SHP77 (cell line): ENCODE data around the gene MGAT5.
"Not testable (repeated sequence)": the region's sequence is repeated elsewhere in the genome, so short reads cannot be mapped to it uniquely, and the experiment has no call there.

Experiments
- DNase-seq, 2 experiments: peaks; one replicate each; lab custom pipeline; 2025; lab: John Stamatoyannopoulos, UW

The MGAT5 gene

DNA sequence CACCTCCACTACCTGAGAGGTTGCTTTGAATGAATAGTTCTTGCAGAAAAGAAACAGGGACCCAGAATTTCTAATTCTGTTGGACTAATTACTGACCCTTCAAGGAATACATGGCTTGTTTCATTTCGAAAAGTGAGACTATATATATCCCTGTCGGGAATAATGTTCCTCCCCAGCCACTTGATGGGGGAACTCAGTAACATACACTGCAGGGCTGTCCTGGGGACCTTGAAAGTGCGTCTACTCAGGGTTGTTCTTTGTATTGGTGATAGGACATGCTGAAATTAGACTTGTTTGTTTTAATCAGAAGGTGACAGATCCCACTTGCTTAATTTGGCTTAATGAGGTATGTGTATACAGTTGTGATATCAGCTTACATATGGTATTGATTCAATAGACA, 25.5 kb downstream of the MGAT5 start:
- no peak for DNase-seq

DNA sequence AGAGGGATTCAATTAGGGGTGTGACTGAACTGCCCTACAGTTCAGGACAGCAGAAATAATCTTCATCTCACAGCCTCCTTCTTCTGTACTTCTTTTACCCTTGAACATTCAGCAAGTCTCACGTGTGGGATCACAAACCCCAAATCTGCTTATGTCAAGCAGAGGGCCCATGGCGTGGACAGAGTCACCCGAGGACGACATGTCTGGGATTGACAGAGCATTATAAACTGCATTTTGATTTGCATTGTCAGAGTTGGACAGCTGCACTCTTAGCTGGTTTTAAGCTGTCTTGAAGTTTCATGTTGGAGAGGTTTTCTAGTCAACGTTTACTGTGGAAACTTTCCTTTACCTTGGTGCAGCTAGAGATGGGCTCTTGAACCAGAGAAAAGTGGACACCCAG, 26.4 kb downstream of the MGAT5 start:
- no peak for DNase-seq

DNA sequence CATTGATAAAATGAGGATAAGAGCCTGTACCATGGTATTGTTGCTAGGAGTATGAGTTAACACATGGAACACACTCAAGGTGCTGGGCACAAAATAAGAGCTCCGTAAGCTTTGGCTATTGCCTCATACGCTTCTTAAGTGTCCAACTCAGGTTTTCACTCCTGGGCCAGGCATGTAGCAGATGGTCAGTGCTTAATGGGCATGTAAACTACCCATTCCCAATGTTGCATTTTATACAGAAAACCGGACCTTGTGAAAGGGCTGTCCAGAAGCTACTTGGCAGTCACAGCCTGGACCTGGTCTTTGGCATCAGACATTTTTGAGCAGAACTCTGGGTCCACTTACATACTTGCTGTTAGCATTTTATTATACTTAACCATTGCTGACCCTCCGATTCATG, 26.9 kb downstream of the MGAT5 start:
- DNase-seq: no peak

DNA sequence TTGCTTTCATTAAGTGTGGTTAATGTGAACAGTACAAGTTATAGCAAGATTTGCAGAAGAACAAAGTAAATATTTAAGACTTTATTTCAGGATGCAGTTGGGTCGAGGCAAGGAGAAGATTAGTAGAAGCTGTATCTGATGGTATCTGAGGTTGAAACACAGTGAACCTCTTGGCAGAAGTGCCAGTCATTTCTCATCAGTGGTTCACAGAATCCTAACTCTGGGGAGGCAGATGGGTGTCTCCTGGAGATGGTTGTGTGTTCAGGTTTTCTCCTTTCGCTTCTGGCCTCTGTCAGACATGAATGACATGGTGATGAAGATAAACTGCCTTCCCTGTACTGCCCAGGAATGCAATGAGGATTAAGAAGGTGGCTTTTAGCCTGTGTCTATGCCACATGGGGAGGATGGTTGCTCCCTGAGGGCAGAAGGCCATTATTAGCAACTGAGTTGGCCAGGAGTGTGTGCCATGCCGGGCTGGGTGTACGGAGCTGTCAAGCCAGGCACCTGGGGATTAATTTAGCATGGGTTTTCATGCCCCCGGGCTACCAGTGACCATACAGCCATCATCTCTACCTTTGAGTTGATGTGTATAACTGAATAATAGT, 28.0 kb downstream of the MGAT5 start:
- DNase-seq: no peak

DNA sequence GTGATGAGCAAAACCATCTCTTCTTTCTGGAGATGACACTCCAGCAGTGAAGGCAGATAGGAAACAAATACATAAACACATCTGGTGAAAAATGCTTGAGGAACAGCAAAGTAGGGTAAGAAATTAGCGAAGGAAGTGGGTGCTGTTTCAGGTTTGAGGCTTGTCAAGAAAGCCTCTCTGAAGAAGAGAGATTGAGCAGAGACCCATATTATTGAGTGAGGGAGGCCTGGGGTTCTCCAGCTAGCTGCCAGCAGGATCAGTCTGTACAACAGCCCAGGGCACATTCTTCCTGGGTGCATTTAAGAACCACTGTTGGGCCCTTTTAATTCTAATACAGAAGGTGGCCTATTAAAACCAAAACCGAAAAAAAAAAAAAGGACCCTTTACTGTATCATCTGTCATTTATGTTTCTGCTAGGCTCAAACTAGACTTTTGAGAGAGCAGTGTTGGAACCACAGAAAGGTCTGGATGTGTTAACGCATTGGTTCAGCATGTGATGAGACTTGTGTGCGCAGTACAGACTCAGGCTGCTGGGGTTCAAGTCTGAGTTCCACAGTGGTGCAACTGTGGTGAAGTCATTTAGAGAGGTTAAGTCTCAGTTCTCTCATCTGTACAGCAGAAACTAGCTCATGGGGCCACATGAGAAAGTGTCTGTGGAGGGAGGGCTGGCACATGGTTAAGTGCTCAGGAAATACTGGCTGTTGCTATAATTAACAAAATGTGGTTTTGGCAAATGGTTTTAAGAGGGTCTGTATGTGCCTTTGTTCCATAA, 28.9 kb downstream of the MGAT5 start:
- DNase-seq: no peak

DNA sequence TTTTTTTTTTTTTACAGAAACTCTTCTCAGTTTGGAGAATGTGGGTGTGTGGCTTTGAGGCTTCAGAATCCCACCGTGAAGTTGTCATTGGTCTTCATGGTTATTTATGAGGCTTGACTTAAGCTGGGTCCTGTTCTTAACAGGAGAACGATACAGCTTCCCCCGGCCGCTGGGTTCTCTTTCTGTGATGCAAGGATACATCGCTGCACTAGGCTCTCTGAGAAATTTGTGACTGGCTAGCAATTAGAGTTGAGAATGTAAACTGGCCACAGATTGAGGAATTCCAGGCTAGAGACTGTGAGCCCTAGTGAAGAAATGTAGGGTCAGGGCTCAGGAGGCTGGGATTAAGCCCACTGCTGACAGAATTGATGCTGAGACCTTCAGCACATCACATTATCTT, 29.8 kb downstream of the MGAT5 start:
- no peak for DNase-seq

DNA sequence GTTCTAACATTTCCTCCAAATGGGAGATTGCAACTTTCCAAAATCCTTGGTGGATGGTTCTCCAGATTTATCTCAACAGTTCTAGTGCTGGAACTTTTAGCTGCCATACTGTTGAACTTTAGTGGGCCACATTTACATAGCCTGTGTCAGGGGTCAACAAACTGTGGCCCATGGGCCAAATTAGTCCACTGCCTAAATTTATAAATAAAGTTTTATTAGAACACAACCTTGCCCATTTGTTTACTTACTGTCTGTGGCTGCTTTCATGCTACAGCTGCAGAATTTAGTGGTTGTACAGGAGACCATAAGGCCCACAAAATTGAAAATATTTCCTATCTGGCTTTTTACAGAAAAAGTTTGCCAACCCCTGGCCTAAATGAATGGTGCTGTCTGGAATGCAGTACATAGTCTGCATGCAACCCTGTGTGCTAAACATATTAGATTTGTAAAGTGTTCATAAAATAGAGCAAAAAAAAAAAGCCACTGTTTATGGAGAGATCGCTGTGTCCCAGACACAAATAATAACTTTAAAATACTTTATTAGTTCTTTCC, 30.3 kb downstream of the MGAT5 start:
- no peak for DNase-seq

DNA sequence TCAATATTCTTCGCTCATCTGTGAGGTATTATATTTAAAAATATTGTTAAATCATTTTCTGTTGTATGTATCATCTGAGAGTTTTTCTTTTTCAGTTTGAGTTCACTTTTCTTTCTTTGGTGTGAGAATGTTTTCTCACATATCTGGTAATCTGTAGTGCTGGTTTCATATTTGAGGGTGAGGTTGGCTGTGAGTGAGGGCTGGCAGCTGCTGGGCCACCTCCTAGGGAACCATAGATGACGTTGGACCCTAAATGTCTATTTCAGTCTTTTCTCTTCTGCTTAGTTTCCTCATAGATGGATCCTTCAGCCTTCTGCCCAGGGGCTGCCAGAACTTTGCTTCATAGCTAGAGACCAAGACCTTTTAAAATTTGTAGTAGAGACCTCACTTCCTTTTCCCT, 33.5 kb downstream of the MGAT5 start:
- DNase-seq: no peak

DNA sequence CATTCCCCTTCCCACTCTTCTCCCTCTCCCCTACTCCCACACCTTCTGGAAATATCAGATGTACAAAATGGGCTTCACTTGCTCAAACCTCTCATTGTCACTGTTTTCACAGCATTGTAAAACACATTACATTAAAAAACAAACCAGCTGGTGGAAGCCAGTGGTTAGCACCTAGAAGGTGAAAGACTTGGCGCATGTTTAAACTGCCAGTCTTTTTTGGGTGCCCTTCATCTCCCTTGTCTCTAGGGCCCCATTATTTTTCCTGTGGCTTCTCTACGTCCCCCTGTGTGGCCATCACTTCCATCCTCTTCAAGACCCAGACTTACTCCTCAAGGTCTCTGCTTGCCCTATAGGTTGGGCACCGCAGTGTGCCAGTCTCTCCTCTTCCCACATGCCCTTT, 34.9 kb downstream of the MGAT5 start:
- DNase-seq: no peak

DNA sequence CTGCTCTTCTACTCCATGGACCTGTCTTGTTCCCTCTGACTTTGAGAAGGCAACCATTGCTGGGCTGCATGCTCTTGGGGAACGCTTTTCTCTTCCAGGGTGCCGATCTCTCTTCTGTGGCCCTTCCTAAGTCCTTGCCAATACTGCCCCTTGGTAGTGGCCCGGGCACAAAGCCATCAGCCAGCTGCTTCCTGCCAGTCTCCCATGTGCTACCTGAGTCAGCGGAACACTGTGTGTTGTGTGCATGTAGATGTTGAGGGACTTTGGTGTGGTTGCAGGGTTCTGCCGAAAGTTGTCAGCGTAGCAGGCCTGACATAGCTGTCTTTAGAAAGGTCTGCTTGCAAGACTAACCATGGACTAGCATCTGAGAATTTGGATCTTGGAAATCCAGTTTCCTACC, 35.4 kb downstream of the MGAT5 start:
- DNase-seq: no peak

DNA sequence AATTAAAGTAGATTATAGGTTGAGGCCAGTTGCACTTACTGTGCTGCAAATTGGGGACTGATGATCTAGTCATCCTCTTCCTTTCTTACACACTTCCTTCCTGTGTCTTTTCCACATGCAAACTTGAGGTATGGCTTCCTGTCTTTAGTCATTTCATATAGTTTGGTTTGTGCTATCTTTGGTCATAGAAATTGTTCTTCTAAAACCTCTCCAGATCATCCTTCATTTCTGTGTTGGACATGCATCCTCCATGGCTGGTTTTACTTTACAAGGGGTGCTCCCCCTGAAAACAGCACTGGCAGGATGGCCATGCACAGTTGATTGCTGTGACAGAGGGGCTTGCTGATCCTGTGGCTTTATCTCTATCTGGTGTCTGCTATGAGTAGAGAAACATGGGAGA, 36.5 kb downstream of the MGAT5 start:
- DNase-seq: no peak

DNA sequence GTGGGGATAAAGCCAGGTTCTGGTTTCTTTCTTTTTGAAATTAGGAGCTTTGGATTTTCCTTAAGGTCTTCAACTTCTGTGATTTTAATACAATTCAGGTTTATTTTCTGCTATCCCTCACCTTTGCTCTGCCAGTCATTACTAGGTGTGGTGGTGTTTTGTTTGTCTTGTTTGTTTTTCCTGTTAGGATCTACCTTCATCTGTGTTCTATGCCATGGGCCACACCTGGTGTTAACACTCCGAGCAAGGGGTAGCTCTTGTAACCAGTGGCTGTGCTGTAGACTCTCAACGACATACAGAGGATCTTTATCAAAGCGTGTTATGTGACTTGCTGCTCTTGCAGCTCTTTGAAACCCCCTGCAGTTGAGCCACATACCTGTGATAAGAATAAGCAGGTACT, 38.6 kb downstream of the MGAT5 start:
- no peak for DNase-seq

DNA sequence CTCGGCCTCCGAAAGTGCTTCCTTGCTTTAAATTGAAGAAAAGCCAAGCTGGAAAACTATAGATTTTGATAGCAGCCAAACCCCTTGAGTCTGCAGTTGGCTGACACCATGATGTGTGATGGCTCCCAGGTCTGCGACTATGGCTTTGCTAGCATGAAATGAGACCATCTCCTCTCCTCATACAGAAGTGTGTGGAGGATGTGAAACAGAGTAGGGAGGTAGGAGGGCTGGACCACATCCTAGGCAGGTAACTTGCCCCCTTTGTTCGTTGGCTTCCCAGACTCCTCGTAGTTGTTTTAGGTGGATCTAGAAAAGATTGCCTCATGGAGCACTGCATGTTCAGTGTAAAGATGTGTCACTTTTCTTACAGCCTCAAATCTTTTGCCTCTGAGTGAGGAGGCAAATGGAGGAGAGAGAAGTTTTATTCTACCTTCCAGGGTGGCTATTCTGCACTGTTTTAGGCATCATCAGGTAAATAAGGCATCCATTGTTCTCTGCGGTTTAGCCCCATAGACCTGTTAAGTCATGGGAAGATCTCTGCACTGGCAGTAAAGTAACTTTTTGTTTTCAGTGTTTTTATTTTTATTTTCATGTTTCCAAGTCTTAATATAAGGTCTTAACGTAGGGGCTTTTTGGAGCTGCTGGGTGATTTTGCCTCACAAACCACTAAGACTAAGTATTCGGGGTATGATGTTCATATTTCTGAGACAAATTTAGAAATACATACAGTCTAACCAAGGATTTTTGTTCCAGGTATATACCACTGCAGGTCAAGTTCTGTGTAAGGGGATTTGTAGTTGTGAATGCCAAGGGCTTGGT, 40.1 kb downstream of the MGAT5 start:
- DNase-seq: no peak

DNA sequence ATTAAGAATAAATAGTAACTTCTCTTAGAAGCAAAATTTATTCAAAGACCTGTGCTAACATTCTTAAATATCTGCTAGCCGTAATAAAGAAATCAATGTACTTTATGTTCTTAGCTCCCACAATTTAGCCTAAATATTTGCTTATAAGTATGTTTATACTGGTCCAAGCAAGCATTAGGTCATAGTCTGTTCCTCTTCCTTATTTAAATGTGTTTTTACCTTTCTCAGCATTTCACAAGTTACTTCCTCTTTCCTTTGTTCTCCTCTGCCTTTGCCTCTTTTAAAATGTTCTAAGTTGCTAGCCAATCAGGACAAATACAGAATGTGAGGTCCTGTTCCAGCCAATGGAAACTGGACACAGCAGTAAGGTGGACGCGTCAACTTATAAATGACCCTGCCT, 40.7 kb downstream of the MGAT5 start:
- DNase-seq: not testable (repeated sequence)

DNA sequence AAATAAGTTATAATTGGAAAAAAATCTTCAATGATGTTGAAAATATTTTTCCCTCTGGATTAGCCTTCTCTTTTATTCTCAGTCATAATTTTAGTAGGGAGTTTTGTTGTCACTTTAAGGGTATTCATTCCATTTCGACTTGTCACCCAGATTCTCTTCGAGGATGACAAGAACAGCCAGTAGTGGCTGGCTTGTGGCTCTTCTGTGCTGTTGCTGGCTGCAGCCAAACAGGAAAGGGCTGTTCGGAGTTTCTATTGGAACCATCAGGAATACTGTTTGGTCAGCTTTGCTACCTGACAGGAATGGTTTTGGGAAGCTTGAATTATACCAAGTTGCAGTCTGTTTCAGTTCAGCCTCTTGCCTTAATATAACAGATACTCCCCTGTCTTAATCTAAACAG, 41.6 kb downstream of the MGAT5 start:
- no peak for DNase-seq

DNA sequence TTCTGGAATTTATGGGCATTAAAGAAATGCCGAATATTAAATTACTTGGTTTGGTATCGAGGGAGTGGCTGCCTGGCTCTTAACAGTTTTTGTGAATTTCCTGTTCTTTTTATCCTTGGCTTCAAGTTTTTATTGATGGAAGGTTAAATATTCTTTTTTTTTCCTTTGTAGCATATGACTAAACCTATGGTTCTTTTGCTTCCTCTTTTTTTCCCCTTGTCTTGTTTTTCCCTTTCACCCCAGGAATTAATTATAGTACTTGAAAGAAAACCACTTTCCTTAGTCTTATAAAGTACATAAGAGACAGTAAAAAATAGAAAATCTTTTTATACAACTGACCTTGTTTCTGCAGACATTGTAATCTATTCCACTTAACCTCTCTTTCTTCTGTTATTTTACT, 42.4 kb downstream of the MGAT5 start:
- DNase-seq: no peak

DNA sequence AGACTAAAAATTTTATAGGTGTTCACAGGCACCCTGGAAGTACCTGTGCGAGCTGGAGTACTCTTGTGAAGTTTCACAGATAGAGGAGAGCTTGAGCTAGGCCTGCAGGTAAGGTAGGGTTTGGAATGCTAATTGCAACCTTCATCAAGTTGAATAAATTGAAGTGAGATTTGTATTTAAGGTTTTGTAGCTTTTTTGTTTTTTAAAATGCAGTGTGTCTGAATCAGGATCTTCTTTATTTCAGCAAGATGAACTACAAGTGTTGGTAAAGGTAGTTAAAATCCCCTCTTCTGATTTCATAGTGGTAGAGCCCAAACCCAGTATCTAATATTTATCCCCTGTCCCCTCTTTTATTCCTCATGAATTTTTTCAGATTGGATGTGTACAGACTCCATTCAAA, 45.5 kb downstream of the MGAT5 start:
- no peak for DNase-seq

DNA sequence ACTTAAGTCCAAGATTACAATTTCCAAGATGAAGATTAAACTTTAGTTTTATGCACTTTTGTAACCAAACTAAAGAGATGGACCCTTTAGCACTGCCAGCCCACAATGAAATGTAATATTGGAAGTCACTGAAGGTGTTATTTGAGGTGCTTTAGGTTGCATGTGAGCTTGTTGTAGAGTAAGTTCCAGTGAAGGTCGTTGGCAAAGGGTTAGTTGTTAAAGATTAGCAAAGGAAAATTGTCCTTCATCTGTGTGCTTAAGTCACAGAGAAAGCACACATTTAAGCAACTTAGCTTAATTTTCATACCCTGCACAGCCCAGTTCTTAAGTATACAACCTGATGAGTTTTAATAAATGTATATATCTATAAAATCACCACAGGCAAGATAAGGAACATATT, 46.7 kb downstream of the MGAT5 start:
- DNase-seq: no peak

DNA sequence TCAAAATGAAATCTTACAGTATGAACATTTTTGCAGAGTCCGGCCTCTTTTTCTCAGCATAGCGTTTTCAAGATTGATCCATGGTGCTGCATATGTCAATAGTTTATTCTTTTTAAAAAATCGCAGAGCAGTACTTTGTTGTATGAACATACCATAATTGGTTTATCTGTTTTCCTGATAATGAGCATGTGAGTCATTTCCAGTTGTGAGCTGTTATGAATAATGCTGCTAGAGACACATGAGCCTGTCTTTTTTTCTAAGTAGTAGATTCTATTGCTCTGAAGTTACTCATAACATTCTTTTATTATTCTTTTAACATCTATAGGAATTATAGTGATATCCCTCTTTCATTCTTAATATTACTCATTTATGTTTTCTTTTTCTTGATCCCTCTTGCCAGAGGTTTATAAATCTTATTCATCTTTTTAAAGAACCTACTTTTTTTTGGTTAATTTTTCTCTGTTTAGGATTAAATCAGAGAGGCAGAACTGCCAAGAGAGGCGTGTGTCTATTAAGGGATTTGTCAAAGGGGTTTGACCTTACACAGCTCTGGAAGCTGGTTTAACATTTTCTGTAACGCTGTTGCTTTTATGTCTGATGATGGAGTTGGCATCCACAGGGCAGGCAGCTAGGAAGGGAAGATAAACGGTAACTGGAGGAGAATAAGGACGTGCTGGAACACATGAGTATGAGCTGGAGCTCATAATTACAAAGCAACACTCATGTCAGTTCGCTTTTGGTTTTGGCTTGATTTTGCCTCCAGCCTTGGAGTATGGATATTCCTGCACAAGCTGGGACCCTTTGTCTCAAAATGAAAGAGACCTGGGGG, 47.4 kb downstream of the MGAT5 start:
- no peak for DNase-seq

DNA sequence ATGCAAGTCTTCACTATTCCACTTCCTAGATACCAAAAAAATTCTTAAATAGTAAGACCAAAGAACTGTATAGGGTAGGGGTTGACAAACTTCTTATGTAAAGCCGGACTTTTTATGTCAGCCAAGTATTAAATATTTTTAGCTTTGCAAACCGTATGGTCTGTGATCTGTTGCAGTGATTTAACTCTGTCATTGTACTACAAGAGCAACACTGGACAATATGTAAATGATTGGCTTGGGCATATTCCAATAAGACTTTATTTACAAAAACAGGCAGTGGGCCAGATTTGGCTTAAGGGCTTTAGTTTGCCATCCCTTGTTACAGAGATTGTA, 48.0 kb downstream of the MGAT5 start:
- no peak for DNase-seq

DNA sequence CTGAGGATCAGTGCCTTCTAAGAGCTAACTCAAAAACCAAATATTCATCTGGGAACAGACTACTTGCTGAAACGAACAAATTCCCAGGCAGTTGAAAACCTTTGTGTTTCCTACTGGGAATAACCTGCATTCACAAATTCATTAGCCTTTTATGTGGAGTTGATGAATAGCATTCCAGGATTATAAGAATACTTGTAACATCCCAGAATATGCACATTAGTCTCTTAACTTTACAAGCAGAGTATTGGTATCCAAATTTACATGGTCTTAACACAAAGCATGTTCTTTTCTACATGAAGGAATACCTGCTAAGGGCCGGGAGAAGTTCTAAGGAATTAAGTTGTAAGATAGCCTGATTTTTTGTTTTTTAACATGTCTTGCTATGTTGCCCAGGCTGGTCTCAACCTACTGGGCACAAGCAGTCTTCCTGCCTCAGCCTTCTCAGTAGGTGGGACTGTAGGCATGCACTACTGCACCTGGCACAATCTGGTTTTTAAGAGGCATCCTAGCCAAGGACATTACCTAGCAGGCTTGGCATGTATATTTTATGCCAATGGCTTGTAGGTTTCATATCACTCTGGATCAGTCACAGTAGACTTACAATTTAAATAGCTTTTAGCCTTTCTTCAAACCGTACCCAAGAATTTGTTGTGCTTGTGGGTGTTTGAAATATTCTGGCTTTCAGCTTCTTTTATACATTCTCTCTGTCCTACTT, 50.7 kb downstream of the MGAT5 start:
- DNase-seq: no peak

DNA sequence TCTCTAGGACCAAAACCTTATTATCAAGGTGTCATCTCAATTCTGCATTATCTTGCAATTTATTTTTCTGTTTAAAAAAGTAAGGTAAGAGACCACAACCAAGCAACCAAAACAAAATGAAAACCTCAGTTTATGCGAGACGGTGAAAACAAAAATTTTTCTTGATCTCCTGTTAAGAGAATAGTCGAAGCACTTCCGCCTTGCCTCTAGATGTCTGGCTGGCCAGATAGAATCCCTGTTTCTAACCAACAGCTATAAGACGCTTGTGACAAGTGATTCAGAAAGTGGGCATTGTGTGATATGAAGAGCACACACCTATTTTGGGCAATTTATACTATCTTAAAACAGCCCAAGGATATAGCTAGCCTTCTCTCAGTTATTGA, 51.2 kb downstream of the MGAT5 start:
- no peak for DNase-seq
